Measurements from ENCODE around the gene SLC7A10. TPM values are rescaled to one million over a fixed set of nuclear protein-coding genes. Genes with fewer than 3 reads are reported as not detected.

Gene SLC7A10
- total RNA-seq, 1 experiment from 2014 or later, result 1.1 TPM

DNA sequence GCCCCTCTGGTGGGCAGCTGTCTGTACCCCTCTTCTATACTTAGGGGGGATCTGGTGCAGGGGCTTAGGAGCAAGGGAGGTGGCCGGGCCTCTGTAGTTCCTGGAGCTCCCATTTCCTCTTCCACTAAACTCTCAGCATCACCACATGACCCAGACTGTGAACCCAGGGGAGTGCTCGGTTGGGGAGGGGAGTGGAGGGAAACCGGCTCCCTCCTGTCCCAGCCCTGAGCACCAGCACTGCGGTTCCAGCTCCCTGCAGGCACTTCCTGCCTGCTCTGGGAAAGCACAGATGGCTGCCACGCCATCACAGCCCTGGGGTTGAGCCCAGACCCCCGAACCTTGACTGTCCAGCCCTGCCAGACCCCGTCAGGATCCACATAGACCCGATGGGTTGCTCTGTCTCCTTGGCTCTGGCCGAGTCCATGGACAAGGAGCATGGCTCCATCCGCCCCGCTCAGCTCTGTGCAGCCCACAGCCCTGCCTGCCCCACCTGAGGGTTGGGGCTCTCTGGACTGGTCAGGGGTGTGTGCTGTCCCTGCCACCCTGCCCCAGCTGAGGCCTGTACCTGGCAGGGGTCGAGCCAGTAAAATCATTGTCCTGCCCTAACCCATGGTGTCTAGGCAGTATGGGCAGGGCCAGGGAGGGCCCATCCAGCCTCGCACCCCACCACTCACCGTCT, 36.0 kb upstream of the SLC7A10 start:
- in situ Hi-C loops (cut with HindIII; ENCODE audit: low pct_unique_long_range_greater_than_20kb, low sequenced_read_pairs), result no loop called here
- Histone ChIP-seq H3K27ac (ENCODE audit: low read length) (no peak overlapping the region), H3K4me1 (ENCODE audit: control insufficient read depth, insufficient read depth, low read length) (no peaks in the 10 kb centered on the region), H3K4me3 (ENCODE audit: low read depth in 2 of 2, low read length in 2 of 2) (no peak overlapping the region), H3K9me3 (ENCODE audit: control insufficient read depth, insufficient read depth, low read depth, low read length) (no peaks in the 10 kb centered on the region), H3K36me3 (ENCODE audit: control insufficient read depth, insufficient read depth, low read length) (no peaks in the 10 kb centered on the region), H3K27me3 (ENCODE audit: control insufficient read depth, insufficient read depth, low read length) (no peaks in the 10 kb centered on the region)
- ATAC-seq, result no peak; the same call in 1 of the 2 replicates
- ChIA-PET CTCF (no interaction called here), POLR2A (no interaction called here)
- no peak for TF ChIP-seq TCF7L2 (IDR thresholded peaks at IDR 0.05; ENCODE audit: low read depth, low read length)
- no peak for TF ChIP-seq SIN3A (IDR thresholded peaks at IDR 0.05; ENCODE audit: borderline replicate concordance, insufficient read depth, low read depth, low read length)
- TF ChIP-seq, protein P1, sequence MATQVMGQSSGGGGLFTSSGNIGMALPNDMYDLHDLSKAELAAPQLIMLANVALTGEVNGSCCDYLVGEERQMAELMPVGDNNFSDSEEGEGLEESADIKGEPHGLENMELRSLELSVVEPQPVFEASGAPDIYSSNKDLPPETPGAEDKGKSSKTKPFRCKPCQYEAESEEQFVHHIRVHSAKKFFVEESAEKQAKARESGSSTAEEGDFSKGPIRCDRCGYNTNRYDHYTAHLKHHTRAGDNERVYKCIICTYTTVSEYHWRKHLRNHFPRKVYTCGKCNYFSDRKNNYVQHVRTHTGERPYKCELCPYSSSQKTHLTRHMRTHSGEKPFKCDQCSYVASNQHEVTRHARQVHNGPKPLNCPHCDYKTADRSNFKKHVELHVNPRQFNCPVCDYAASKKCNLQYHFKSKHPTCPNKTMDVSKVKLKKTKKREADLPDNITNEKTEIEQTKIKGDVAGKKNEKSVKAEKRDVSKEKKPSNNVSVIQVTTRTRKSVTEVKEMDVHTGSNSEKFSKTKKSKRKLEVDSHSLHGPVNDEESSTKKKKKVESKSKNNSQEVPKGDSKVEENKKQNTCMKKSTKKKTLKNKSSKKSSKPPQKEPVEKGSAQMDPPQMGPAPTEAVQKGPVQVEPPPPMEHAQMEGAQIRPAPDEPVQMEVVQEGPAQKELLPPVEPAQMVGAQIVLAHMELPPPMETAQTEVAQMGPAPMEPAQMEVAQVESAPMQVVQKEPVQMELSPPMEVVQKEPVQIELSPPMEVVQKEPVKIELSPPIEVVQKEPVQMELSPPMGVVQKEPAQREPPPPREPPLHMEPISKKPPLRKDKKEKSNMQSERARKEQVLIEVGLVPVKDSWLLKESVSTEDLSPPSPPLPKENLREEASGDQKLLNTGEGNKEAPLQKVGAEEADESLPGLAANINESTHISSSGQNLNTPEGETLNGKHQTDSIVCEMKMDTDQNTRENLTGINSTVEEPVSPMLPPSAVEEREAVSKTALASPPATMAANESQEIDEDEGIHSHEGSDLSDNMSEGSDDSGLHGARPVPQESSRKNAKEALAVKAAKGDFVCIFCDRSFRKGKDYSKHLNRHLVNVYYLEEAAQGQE (IDR thresholded peaks at IDR 0.05; ENCODE audit: insufficient read depth in 1 of 2, low read depth in 2 of 2, low read length in 1 of 2), result no peak
- no peak for TF ChIP-seq POLR2AphosphoS5 (IDR thresholded peaks at IDR 0.05; ENCODE audit: low read depth, low read length)
- TF ChIP-seq, protein P2, sequence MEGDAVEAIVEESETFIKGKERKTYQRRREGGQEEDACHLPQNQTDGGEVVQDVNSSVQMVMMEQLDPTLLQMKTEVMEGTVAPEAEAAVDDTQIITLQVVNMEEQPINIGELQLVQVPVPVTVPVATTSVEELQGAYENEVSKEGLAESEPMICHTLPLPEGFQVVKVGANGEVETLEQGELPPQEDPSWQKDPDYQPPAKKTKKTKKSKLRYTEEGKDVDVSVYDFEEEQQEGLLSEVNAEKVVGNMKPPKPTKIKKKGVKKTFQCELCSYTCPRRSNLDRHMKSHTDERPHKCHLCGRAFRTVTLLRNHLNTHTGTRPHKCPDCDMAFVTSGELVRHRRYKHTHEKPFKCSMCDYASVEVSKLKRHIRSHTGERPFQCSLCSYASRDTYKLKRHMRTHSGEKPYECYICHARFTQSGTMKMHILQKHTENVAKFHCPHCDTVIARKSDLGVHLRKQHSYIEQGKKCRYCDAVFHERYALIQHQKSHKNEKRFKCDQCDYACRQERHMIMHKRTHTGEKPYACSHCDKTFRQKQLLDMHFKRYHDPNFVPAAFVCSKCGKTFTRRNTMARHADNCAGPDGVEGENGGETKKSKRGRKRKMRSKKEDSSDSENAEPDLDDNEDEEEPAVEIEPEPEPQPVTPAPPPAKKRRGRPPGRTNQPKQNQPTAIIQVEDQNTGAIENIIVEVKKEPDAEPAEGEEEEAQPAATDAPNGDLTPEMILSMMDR (IDR thresholded peaks at IDR 0.05), result no peak
- intact Hi-C loops (cut with micrococcal nuclease; ENCODE audit: unreplicated experiment), result no loop called here
- no TSS peak for BruUV-seq (replicated peaks)
- no peak for DNase-seq (ENCODE audit: low read depth, low spot score)

DNA sequence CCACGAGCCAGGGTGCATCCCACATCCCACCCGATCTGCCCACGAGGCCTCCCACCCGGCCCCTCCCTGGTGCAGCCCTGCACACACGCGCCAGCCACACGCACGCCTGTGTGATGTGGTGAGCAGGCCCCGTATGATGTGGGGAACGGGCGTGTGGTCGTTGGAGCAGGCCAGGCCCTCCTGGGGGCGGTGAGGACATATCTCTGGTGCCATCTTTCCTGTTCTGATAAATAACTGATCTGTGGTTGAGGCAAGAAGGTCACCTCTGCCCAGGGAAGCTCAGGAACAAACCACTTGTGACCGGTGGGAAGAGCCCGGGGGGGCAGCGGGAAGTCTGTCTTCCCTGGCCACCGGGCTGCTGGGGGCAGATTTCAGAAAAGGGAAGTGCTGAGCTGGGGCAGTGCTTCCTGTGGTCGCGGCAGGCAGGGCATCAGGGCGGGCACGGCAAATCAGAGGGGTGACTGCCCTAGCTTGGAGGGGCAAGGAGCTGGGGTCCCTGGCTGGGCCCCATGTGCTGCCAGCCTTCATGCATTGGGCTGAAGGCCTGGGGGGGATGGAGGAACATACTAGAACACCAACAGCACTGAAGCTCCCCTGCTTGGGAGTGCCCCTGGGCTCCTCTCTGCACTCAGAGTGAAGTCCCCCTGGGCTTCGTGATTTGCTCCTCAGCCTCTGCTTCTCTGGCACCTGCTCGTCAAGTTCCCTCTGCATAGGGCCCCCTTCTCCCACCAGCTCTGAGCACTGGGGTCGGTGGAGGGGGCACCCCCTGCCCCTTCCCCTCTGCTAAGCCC, 35.2 kb upstream of the SLC7A10 start:
- TF ChIP-seq TCF7L2 (IDR thresholded peaks at IDR 0.05; ENCODE audit: low read depth, low read length), result no peak
- no peak for TF ChIP-seq POLR2AphosphoS5 (IDR thresholded peaks at IDR 0.05; ENCODE audit: low read depth, low read length)
- TF ChIP-seq, protein P1 (IDR thresholded peaks at IDR 0.05; ENCODE audit: insufficient read depth in 1 of 2, low read depth in 2 of 2, low read length in 1 of 2), result no peak
- TF ChIP-seq, protein P2 (IDR thresholded peaks at IDR 0.05), result no peak
- no peak for TF ChIP-seq SIN3A (IDR thresholded peaks at IDR 0.05; ENCODE audit: borderline replicate concordance, insufficient read depth, low read depth, low read length)
- in situ Hi-C loops (cut with HindIII; ENCODE audit: low pct_unique_long_range_greater_than_20kb, low sequenced_read_pairs), result no loop called here
- Histone ChIP-seq H3K4me3 (ENCODE audit: low read depth in 2 of 2, low read length in 2 of 2) (no peak overlapping the region), H3K27me3 (ENCODE audit: control insufficient read depth, insufficient read depth, low read length) (no peaks in the 10 kb centered on the region), H3K4me1 (ENCODE audit: control insufficient read depth, insufficient read depth, low read length) (no peaks in the 10 kb centered on the region), H3K36me3 (ENCODE audit: control insufficient read depth, insufficient read depth, low read length) (no peaks in the 10 kb centered on the region), H3K27ac (ENCODE audit: low read length) (no peak overlapping the region), H3K9me3 (ENCODE audit: control insufficient read depth, insufficient read depth, low read depth, low read length) (no peaks in the 10 kb centered on the region)
- POLR2A ChIA-PET, result no interaction called here
- CTCF ChIA-PET, result interaction anchor here (0.6 kb wide), 1 partner anchor 430 kb away, joined by 3 read pairs; no protein-coding TSS in a partner anchor
- DNase-seq (ENCODE audit: low read depth, low spot score) (no peak), ATAC-seq (no peak)
- no TSS peak for BruUV-seq (replicated peaks)
- intact Hi-C loops (cut with micrococcal nuclease; ENCODE audit: unreplicated experiment), result no loop called here

Measured in Panc1 (cell line).